Astrocyte of the cerebellum (primary cell): ENCODE results near the gene EIF3J.
A peak's percentile ranks its signal among the peaks of the same experiment; 100 is the strongest.
"Not testable (repeated sequence)": the region's sequence is repeated elsewhere in the genome, so short reads cannot be mapped to it uniquely, and the experiment has no call there.

Experiments used
- DNase-seq: peaks from one replicate; pipeline ENCODE4 v3.0.0-alpha.2; 2011; ENCODE audit warnings: low read depth
- H3K4me3 ChIP-seq: 2 replicates; pipeline ENCODE4 v1.5.1; 2011; ENCODE audit warnings: mild to moderate bottlenecking, low read depth, low read length, moderate library complexity
- in situ Hi-C: cut with HindIII; loops from 2 replicates; pipeline ENCODE4 v1.10.0; 2017; ENCODE audit warnings: low sequenced_read_pairs
- TF ChIP-seq, protein P1 (sequence below): IDR thresholded peaks from 2 replicates; pipeline ENCODE4 v1.5.1; 2012; ENCODE audit warnings: low read length, low read depth, moderate library complexity, mild to moderate bottlenecking; ENCODE audit errors: missing control alignments

The EIF3J gene

DNA sequence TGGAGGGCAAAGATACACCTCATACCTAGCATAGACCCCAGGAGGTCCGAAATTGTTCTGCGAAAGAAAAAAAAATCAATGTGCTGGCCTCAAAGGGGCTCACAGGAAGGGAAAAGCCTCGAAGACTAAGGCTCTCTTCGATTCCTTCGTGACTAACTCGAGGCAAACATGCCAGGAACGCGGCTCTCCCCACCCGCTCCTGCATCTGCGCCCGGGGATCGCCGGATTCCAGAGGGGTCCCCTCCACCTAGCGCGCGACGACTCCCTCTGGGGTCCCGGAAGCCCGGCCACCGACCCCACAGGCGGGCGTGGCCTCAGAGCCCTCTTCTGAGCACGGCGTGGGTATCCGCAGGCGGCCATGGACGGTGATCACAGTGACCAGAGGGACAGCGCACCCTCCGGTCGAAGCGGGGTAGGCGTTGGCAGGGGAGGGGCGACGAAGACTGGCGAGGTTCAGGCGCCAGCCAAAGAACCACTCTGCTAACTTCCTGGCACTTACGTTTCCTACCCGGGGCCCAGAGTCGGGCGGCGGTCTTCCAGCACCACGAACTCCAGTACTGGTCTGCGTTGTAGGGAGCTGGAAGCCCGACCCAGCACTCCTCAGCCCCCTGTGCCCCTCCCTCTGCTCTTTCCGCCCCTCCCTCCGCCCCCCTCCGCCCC is 515 bp upstream of the EIF3J start:
- TF ChIP-seq, protein P1, sequence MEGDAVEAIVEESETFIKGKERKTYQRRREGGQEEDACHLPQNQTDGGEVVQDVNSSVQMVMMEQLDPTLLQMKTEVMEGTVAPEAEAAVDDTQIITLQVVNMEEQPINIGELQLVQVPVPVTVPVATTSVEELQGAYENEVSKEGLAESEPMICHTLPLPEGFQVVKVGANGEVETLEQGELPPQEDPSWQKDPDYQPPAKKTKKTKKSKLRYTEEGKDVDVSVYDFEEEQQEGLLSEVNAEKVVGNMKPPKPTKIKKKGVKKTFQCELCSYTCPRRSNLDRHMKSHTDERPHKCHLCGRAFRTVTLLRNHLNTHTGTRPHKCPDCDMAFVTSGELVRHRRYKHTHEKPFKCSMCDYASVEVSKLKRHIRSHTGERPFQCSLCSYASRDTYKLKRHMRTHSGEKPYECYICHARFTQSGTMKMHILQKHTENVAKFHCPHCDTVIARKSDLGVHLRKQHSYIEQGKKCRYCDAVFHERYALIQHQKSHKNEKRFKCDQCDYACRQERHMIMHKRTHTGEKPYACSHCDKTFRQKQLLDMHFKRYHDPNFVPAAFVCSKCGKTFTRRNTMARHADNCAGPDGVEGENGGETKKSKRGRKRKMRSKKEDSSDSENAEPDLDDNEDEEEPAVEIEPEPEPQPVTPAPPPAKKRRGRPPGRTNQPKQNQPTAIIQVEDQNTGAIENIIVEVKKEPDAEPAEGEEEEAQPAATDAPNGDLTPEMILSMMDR, result peak; percentile 34
- in situ Hi-C loops, result no loop called here
- DNase-seq, result peak; percentile 26
- H3K4me3 ChIP-seq, result peak overlapping the region; percentile 82

DNA sequence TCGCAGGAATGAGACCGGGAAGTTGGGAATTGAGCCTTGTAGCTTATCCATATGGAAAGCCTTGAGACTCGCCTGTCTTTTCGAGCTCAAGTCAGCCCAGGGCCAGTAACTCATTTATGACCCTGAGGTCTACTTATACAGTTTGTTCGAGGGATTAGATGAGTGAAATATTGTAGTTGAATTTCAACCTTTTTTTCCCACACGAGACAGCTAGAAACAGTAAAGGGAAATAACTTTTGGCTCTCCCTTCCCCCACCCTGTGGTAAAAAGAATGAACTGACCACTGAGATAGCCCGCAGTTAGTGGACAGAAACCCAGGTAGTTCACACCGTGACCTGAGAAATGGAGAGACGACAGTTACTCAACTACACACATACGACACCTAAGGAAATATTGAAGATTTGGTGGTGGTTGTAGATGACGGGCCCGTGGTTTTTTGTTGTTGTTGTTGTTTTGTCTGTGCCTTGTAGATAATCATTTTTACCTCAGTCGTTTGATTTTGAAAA is 841 bp downstream of the EIF3J start:
- DNase-seq, result no peak
- in situ Hi-C loops, result no loop called here
- H3K4me3 ChIP-seq, result peak overlapping the region; percentile 82
- TF ChIP-seq, protein P1, result no peak

DNA sequence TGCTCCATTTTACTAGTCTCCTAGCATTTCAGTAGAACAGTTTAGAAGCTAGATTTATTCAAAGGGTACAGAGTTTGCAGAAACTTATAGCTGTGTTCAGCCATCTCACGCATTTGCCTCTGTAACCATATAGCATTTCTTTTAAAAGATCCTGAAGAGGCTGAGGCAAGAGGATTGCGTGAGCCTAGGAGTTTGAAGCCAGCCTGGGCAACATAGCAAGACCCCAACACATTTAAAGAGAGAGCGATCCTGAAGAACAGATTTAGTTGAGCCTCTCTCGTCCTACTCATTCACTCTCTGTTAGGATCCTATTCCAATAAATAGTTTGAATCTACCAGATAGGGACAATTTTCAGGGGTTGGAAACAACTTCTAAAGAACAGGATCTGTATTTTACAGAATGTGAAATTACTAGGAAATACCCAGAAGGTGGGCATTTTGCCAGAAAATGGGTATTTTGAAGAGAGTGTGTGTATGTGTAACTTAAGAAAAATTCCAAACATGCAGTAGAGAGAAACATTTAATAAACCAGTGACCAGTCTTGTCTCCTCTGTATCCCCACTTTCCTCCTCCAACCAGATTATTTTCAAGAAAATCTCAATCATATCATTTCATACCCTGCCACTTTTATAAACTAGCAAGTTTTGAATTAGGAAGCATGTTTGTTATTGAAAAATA is 4.5 kb downstream of the EIF3J start:
- no peak overlapping the region for H3K4me3 ChIP-seq
- in situ Hi-C loops, result no loop called here
- TF ChIP-seq, protein P1, result no peak
- peak; percentile 78 for DNase-seq

DNA sequence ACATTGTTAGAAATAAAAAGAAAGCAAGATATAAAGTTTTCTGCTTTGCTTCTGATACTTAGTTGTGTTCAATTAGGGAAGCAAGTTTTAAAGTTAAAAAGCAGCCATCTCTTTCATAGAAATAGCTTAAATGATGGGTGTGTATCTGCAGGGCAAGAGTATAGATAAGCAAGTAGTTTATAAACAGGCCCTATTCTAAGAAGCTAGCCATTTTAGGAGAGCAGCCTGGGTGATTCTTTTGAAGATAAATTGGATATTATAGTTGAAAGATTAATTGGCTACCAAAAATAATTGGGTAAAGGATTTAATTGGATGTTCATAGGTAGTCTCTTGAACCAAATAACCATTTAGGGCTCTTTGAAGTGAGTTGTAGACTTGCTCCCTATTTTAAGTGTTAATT is 5.6 kb downstream of the EIF3J start:
- in situ Hi-C loops, result no loop called here
- TF ChIP-seq, protein P1, result no peak
- no peak for DNase-seq
- H3K4me3 ChIP-seq, result no peak overlapping the region

DNA sequence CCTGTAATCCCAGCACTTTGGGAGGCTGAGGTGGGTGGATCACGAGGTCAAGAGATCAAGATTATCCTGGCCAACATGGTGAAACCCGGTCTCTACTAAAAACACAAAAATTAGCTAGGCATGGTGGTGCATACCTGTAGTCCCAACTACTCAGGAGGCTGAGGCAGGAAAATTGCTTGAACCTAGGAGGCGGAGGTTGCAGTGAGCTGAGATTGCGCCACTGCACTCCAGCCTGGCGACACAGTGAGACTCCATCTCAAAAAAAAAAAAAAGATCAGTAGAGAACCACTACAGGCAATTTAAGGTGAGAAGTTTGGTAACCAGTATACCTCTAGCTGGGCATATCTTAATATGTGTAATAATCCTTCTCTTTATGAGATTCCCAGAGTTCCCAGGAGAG is 7.8 kb downstream of the EIF3J start:
- DNase-seq, H3K4me3 ChIP-seq, in situ Hi-C loops: not testable (repeated sequence)

DNA sequence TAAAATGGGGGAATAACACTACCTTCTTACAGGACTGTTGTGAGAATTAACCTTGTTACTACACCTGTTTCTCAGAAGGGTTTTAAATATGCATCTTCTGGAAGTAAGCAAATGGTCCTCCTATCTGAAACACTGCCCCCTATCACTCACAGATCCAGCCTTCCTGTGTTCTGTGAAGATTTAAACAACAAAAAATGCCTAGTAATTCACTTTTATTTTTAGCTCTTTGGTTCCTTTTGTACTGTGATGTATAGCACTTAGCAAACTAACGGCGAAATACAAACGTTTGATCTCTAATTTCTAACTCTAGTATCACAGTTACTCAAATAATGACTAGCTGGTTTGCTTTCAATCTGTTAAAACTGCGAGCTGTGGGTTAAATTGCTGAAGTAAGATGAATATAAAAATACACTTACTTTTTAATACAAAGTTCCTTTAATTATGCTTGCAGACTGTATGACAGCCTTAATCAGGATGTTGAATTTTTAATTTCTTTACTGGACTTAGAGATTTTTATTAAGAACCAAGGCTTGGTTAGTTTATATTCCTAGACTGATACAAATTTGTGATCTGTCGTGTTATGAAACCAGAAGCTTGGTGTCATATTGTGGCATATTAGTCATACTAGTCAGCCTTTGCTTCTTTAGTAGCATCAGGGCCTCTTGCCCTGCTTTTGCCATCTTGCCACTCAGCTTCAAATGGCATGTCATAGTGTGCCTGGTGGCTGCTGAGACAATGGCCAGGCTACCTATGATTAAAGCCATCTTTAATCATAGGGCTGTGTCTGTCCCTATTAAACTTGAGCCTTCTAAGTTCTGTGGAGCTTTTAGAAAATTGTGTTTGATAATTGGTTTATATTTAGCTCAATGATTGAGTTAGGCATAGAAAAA is 9.2 kb downstream of the EIF3J start:
- in situ Hi-C loops, result no loop called here
- no peak for DNase-seq
- H3K4me3 ChIP-seq, result no peak overlapping the region
- TF ChIP-seq, protein P1, result peak; percentile 51

DNA sequence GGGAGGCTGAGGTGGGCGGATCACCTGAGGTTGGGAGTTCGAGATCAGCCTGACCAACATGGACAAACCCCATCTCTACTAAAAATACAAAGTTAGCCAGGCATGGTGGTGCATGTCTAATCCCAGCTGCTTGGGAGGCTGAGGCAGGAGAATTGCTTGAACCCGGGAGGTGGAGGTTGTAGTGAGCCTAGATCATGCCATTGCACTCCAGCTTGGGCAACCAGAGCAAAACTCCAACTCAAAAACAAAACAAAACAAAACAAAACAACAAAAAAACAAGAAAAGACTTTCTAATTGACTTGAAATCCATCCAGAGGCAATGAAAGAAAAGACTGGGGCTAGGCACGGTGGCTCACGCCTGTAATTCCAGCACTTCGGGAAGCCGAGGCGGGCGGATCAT is 12.2 kb downstream of the EIF3J start:
- in situ Hi-C loops, H3K4me3 ChIP-seq, DNase-seq: not testable (repeated sequence)
